ENCODE results near the gene ARID2. TPM values are rescaled to one million over a fixed set of nuclear protein-coding genes. Genes with fewer than 3 reads are reported as not detected.

The ARID2 gene
- polyA plus RNA-seq, 1 donor: 17.2 TPM

DNA sequence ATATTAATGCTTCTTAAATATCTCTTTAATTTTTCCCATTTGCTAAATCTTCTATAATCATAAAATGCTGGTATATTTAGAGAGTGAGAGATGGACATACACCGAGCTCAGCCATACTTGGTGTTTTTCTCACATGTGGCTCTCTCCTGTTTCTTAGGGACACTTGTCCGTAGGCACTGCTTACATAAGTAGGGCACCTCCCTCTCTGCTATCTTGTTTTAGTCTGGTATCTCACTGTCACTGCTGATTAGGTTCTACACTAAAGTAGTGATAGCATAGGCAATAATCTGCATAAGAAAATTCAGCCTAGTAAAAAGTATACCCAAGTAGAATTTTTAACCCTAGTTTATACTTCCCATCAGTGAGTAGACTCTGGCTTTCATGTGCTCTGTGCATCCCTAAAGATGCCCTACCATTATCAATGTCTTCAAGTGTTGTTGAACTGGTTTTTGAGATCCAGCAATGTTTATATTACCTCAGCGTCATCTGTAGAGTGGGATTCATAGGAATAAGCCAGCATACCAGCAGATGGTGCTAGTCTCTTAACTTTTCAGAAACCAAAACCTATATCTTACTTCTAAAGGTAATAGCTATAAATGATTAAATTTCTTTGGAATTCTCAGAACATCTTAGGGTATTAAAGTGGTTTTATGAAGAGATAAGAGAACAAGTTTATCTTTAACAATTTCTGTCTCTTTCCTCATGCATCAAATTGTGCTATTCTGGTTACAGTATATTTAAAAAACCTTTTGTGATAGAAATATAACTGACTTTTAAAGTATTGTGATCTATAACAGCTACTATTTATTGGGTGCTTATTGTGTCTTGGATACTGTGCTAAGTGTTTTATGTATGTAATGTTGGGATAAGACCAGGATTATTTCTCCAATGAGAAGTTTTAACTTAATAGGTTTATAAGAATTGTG is 32.9 kb downstream of the ARID2 start:
- no CpG with 5 or more reads among the region's 3 CpGs for WGBS (ENCODE audit: insufficient coverage, low lambda C conversion rate)
- DNase-seq: peak; percentile 38 to 67
- peaks cover 2% of the 10 kb centered on the region for H3K4me1 ChIP-seq (ENCODE audit: control insufficient read depth, insufficient read depth, low read length)
- H3K27me3 ChIP-seq (ENCODE audit: control insufficient read depth, insufficient read depth, low read length): no peaks in the 10 kb centered on the region
- no peaks in the 10 kb centered on the region for H3K9me3 ChIP-seq (ENCODE audit: control insufficient read depth, low read depth, low read length)
- H3K4me3 ChIP-seq (ENCODE audit: low read length): no peak overlapping the region
- H3K36me3 ChIP-seq (ENCODE audit: control insufficient read depth, insufficient read depth, low read length): no peaks in the 10 kb centered on the region
- no peak overlapping the region for H3K27ac ChIP-seq (ENCODE audit: low read length)

- H3K36me3 ChIP-seq (ENCODE audit: control insufficient read depth, insufficient read depth, low read length): no peaks in the 10 kb centered on the region
- H3K4me1 ChIP-seq (ENCODE audit: control insufficient read depth, insufficient read depth, low read length): peaks cover 2% of the 10 kb centered on the region
- no peak overlapping the region for H3K4me3 ChIP-seq (ENCODE audit: low read length)
- no peaks in the 10 kb centered on the region for H3K27me3 ChIP-seq (ENCODE audit: control insufficient read depth, insufficient read depth, low read length)
- H3K9me3 ChIP-seq (ENCODE audit: control insufficient read depth, low read depth, low read length): no peaks in the 10 kb centered on the region
- no peak overlapping the region for H3K27ac ChIP-seq (ENCODE audit: low read length)
- DNase-seq: no peak
- 100% methylated on average over 1 of the region's 4 CpGs for WGBS (ENCODE audit: insufficient coverage, low lambda C conversion rate)
Measured at GRCh38 chr12:45763381-45763780, 33.9 kb downstream of the ARID2 start.

DNA sequence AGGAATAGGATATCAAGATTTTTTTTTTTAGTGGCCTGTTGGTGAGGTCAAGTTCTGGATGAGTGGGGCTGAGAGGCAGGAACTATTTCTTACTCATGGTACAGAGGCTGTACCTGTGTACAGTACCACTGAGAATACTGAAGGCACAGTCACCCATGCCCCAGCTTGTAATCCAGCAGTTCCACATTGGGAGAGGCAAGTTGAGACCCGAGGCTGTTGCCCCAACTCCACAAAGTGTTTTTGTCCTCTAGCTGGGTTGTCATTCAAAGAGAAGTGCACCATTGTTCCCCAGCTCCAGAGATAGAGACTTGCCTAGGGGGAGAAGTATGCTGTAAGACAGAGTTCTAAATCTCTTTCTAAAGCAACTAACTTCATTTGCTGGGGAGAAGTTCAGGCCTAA is 38.7 kb downstream of the ARID2 start:
- Histone ChIP-seq H3K4me1 (ENCODE audit: control insufficient read depth, insufficient read depth, low read length) (no peaks in the 10 kb centered on the region), H3K27ac (ENCODE audit: low read length) (no peak overlapping the region), H3K36me3 (ENCODE audit: control insufficient read depth, insufficient read depth, low read length) (no peaks in the 10 kb centered on the region), H3K27me3 (ENCODE audit: control insufficient read depth, insufficient read depth, low read length) (no peaks in the 10 kb centered on the region), H3K4me3 (ENCODE audit: low read length) (no peak overlapping the region), H3K9me3 (ENCODE audit: control insufficient read depth, low read depth, low read length) (peaks cover 10% of the 10 kb centered on the region)
- no CpG with 5 or more reads among the region's 1 CpG for WGBS (ENCODE audit: insufficient coverage, low lambda C conversion rate)
- DNase-seq: no peak

DNA sequence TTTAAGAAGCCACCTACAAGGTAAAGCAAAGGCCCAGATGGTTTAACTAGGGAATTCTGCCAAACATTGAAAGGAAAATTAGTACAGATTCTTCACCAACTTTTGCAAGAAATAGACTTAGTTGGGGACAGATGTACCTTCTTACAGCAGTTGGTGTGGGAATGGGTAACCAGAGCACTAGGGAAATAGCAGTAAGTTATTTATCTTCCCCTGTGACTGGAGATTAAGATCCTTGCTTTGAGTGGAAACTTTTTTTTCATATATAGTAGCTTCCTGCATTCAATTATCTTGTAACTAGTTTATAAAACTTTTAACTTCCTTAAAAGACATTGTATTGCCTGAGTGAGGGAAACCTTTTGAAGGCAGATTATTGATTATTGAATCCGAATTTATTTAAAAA is 44.2 kb downstream of the ARID2 start:
- Histone ChIP-seq H3K4me1 (ENCODE audit: control insufficient read depth, insufficient read depth, low read length) (no peaks in the 10 kb centered on the region), H3K9me3 (ENCODE audit: control insufficient read depth, low read depth, low read length) (peaks cover 10% of the 10 kb centered on the region), H3K4me3 (ENCODE audit: low read length) (no peak overlapping the region), H3K27ac (ENCODE audit: low read length) (no peak overlapping the region), H3K27me3 (ENCODE audit: control insufficient read depth, insufficient read depth, low read length) (no peaks in the 10 kb centered on the region), H3K36me3 (ENCODE audit: control insufficient read depth, insufficient read depth, low read length) (no peaks in the 10 kb centered on the region)
- DNase-seq: no peak
- no CpG with 5 or more reads among the region's 1 CpG for WGBS (ENCODE audit: insufficient coverage, low lambda C conversion rate)

DNA sequence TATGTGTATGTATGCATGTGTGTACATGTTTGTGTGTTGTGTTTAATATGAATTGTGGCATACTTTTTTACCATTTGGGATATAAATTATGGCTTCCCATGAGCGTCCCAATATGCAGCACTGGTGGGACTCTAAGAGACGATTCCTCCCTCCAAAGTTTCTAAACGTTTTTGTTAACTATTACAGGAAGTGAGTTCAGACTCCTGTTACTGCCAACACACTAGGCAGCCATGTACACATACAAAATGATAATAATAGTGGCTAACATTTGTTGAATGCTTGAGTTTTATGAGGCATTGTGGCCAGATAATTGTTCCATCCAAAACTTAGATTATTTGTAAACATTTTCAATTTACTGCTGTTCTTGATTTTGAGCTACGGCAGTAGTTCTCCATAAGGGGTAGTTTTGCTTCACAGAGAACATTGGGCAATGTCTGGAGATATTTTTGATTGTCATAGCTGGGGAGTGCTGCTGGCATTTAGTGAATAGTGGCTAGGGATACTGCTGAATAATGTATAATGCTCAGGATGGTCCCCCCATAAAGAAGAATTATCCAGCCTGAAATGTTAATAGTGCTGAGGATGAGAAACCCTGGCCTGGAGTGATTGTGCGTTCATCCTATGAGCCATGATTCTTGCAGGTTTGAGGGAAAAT is 45.1 kb downstream of the ARID2 start:
- Histone ChIP-seq H3K36me3 (ENCODE audit: control insufficient read depth, insufficient read depth, low read length) (no peaks in the 10 kb centered on the region), H3K27ac (ENCODE audit: low read length) (no peak overlapping the region), H3K4me3 (ENCODE audit: low read length) (no peak overlapping the region), H3K4me1 (ENCODE audit: control insufficient read depth, insufficient read depth, low read length) (no peaks in the 10 kb centered on the region), H3K27me3 (ENCODE audit: control insufficient read depth, insufficient read depth, low read length) (no peaks in the 10 kb centered on the region), H3K9me3 (ENCODE audit: control insufficient read depth, low read depth, low read length) (peaks cover 5% of the 10 kb centered on the region)
- DNase-seq: no peak
- WGBS (ENCODE audit: insufficient coverage, low lambda C conversion rate): 100% methylated on average over 1 of the region's 5 CpGs

DNA sequence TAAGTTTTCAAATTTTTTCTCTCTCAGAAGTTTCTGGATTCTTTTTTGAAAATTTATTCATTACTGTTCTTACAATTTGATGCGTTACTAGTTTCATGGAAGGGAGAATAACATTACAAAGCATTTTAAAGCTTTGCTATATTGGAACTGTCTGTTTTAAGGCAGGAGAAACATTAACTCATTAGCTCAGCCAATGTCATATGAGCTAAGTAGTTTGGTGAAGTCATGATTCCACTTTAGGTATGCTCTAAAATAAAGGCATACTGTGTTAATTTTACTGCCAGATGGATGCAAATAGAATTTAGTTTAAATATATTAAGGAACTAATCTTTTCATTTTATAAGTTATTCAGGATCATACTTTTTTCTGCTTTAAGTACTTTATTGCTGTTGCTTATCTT is 46.0 kb downstream of the ARID2 start:
- Histone ChIP-seq H3K4me3 (ENCODE audit: low read length) (no peak overlapping the region), H3K27ac (ENCODE audit: low read length) (no peak overlapping the region), H3K9me3 (ENCODE audit: control insufficient read depth, low read depth, low read length) (no peaks in the 10 kb centered on the region), H3K4me1 (ENCODE audit: control insufficient read depth, insufficient read depth, low read length) (no peaks in the 10 kb centered on the region), H3K36me3 (ENCODE audit: control insufficient read depth, insufficient read depth, low read length) (no peaks in the 10 kb centered on the region), H3K27me3 (ENCODE audit: control insufficient read depth, insufficient read depth, low read length) (no peaks in the 10 kb centered on the region)
- DNase-seq: no peak
- WGBS (ENCODE audit: insufficient coverage, low lambda C conversion rate): no CpG with 5 or more reads among the region's 1 CpG

- Histone ChIP-seq H3K27ac (ENCODE audit: low read length) (no peak overlapping the region), H3K36me3 (ENCODE audit: control insufficient read depth, insufficient read depth, low read length) (no peaks in the 10 kb centered on the region), H3K4me3 (ENCODE audit: low read length) (no peak overlapping the region), H3K9me3 (ENCODE audit: control insufficient read depth, low read depth, low read length) (no peaks in the 10 kb centered on the region), H3K27me3 (ENCODE audit: control insufficient read depth, insufficient read depth, low read length) (no peaks in the 10 kb centered on the region), H3K4me1 (ENCODE audit: control insufficient read depth, insufficient read depth, low read length) (no peaks in the 10 kb centered on the region)
- no peak for DNase-seq
- WGBS (ENCODE audit: insufficient coverage, low lambda C conversion rate): no CpG with 5 or more reads among the region's 2 CpGs
Measured at GRCh38 chr12:45775964-45776363, 46.5 kb downstream of the ARID2 start.

DNA sequence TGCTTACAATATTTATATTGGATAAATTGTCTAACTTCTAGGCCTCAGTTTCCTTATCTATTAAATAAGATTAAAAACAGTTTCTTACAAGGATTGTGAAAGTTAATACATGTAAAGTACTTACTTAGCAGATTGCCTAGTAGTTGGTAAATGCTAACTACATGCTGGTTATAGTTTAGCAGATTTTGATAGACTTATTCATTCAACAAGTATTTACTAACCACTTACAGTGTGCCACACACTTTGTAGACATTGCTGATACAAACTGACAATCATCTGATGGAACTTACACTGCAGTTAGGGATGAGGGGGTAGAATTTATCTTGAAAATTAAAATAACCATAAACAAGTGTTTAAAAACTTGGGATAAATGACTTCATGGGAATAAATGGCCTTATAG is 50.4 kb downstream of the ARID2 start:
- H3K27me3 ChIP-seq (ENCODE audit: control insufficient read depth, insufficient read depth, low read length): no peaks in the 10 kb centered on the region
- no peaks in the 10 kb centered on the region for H3K4me1 ChIP-seq (ENCODE audit: control insufficient read depth, insufficient read depth, low read length)
- no peaks in the 10 kb centered on the region for H3K9me3 ChIP-seq (ENCODE audit: control insufficient read depth, low read depth, low read length)
- no peaks in the 10 kb centered on the region for H3K36me3 ChIP-seq (ENCODE audit: control insufficient read depth, insufficient read depth, low read length)
- no peak overlapping the region for H3K4me3 ChIP-seq (ENCODE audit: low read length)
- no peak overlapping the region for H3K27ac ChIP-seq (ENCODE audit: low read length)
- DNase-seq: no peak

- Histone ChIP-seq H3K27me3 (ENCODE audit: control insufficient read depth, insufficient read depth, low read length) (no peaks in the 10 kb centered on the region), H3K27ac (ENCODE audit: low read length) (no peak overlapping the region), H3K4me1 (ENCODE audit: control insufficient read depth, insufficient read depth, low read length) (no peaks in the 10 kb centered on the region), H3K36me3 (ENCODE audit: control insufficient read depth, insufficient read depth, low read length) (no peaks in the 10 kb centered on the region), H3K4me3 (ENCODE audit: low read length) (no peak overlapping the region), H3K9me3 (ENCODE audit: control insufficient read depth, low read depth, low read length) (no peaks in the 10 kb centered on the region)
- DNase-seq: no peak
Measured at GRCh38 chr12:45781080-45781479, 51.6 kb downstream of the ARID2 start.

DNA sequence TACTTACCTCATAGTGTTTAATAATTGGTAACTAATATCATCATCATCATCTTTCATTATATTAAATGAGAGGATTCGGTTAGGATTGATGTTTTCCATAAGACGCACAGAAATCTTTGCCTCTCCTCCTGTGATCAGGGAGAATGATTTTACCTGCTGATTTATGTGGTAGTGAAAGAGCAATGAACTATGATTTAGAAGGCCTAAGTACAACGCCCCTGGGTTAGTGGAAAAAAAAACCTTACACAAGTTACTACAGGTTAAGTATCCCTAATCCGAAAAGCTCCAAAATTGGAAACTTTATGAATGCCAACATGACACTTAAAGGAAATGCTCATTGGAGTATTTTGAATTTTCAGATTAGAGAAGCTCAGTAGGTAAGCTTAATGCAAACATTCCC is 55.8 kb downstream of the ARID2 start:
- Histone ChIP-seq H3K4me3 (ENCODE audit: low read length) (no peak overlapping the region), H3K36me3 (ENCODE audit: control insufficient read depth, insufficient read depth, low read length) (no peaks in the 10 kb centered on the region), H3K27me3 (ENCODE audit: control insufficient read depth, insufficient read depth, low read length) (no peaks in the 10 kb centered on the region), H3K27ac (ENCODE audit: low read length) (no peak overlapping the region), H3K9me3 (ENCODE audit: control insufficient read depth, low read depth, low read length) (no peaks in the 10 kb centered on the region), H3K4me1 (ENCODE audit: control insufficient read depth, insufficient read depth, low read length) (no peaks in the 10 kb centered on the region)
- WGBS (ENCODE audit: insufficient coverage, low lambda C conversion rate): 88% methylated on average over 3 of the region's 4 CpGs
- DNase-seq: no peak

DNA sequence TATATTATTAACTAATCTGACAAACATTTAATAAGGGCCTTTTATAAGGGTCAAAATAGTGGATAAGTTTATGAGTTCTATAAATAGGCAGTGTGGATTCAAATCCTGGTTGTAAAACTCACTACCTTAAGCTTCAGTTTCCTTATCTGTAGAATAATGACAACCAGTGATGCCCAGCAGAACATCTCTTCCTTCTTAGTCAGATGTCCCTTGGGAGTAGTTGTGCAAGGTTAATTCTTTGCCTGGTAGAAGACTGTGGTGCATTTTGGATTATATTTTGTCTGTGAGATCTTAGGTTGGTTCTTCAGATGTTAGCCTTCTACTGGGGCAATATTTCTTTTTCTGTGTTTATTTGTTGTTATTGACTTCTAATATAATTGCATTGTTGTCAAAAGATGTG is 59.5 kb downstream of the ARID2 start:
- no peaks in the 10 kb centered on the region for H3K27me3 ChIP-seq (ENCODE audit: control insufficient read depth, insufficient read depth, low read length)
- no peaks in the 10 kb centered on the region for H3K4me1 ChIP-seq (ENCODE audit: control insufficient read depth, insufficient read depth, low read length)
- H3K36me3 ChIP-seq (ENCODE audit: control insufficient read depth, insufficient read depth, low read length): no peaks in the 10 kb centered on the region
- H3K9me3 ChIP-seq (ENCODE audit: control insufficient read depth, low read depth, low read length): no peaks in the 10 kb centered on the region
- H3K4me3 ChIP-seq (ENCODE audit: low read length): no peak overlapping the region
- H3K27ac ChIP-seq (ENCODE audit: low read length): no peak overlapping the region
- no peak for DNase-seq

Data from large intestine (tissue), 3 donors.